GM23338 (cell line): ENCODE measurements around the gene GTSF1L. TPM values are rescaled to one million over a fixed set of nuclear protein-coding genes. Genes with fewer than 3 reads are reported as not detected.

Source experiments
- ATAC-seq: fragments of 200-7000 bp; cut with Tn5 transposase; 3 replicates; pipeline ENCODE4 v1.9.1; 2020
- DNase-seq: peaks from one replicate; pipeline ENCODE4 v3.0.0-alpha.2; 2015; ENCODE audit warnings: low spot score
- H2AFZ ChIP-seq: fragments of 200-600 bp; sonication (generic); 2 replicates; pipeline ENCODE4 v1.8.0; 2016; ENCODE audit warnings: antibody characterized with exemption, mild to moderate bottlenecking, moderate library complexity
- H3F3A ChIP-seq: fragments of 200-600 bp; sonication (generic); replicated peaks from 2 replicates; pipeline ENCODE4 v1.8.0; 2017; ENCODE audit warnings: antibody characterized with exemption, mixed run types, low read depth
- H3K27ac ChIP-seq: fragments of 200-600 bp; sonication (generic); 2 replicates; pipeline ENCODE4 v1.6.1; 2016; ENCODE audit warnings: low read depth
- H3K27me3 ChIP-seq: fragments of 200-600 bp; sonication (generic); 2 replicates; pipeline ENCODE4 v1.8.0; 2016; ENCODE audit warnings: mild to moderate bottlenecking, mixed run types, moderate library complexity; ENCODE audit not compliant: insufficient read depth
- H3K36me3 ChIP-seq: fragments of 200-600 bp; sonication (generic); 2 replicates; pipeline ENCODE4 v1.8.0; 2016; ENCODE audit warnings: mild to moderate bottlenecking; ENCODE audit not compliant: insufficient read depth
- H3K4me1 ChIP-seq: fragments of 200-600 bp; sonication (generic); 2 replicates; pipeline ENCODE4 v1.8.0; 2016; ENCODE audit warnings: mild to moderate bottlenecking, moderate library complexity; ENCODE audit not compliant: insufficient read depth
- H3K4me2 ChIP-seq: fragments of 200-600 bp; sonication (generic); 2 replicates; pipeline ENCODE4 v1.7.1; 2017; ENCODE audit warnings: mixed run types
- H3K4me3 ChIP-seq: fragments of 200-600 bp; sonication (generic); 2 replicates; pipeline ENCODE4 v1.6.1; 2016; ENCODE audit warnings: mixed run types
- H3K79me2 ChIP-seq: fragments of 200-600 bp; sonication (generic); replicated peaks from 2 replicates; pipeline ENCODE4 v1.8.0; 2017; ENCODE audit warnings: mild to moderate bottlenecking; ENCODE audit not compliant: insufficient read depth
- H3K9me2 ChIP-seq: fragments of 200-600 bp; sonication (generic); 2 replicates; pipeline ENCODE4 v1.8.0; 2017; ENCODE audit not compliant: insufficient read depth
- H4K20me1 ChIP-seq: fragments of 200-600 bp; sonication (generic); replicated peaks from 2 replicates; pipeline ENCODE4 v1.8.0; 2017; ENCODE audit warnings: mild to moderate bottlenecking; ENCODE audit not compliant: insufficient read depth
- H3K27ac Mint-ChIP-seq: 2 replicates; pipeline ENCODE4 v1.8.0; 2020; ENCODE audit warnings: inconsistent platforms, mild to moderate bottlenecking, moderate library complexity, mixed read lengths
- H3K27me3 Mint-ChIP-seq: 3 replicates; pipeline ENCODE4 v1.8.0; 2022; ENCODE audit warnings: low read depth, mild to moderate bottlenecking, moderate library complexity, mixed read lengths, inconsistent platforms; ENCODE audit not compliant: insufficient read depth, poor library complexity
- H3K36me3 Mint-ChIP-seq: 3 replicates; pipeline ENCODE4 v1.8.0; 2021; ENCODE audit warnings: low read depth, mild to moderate bottlenecking, inconsistent platforms, moderate library complexity, mixed read lengths
- H3K4me1 Mint-ChIP-seq: 3 replicates; pipeline ENCODE4 v1.8.0; 2020; ENCODE audit warnings: mild to moderate bottlenecking, inconsistent platforms, mixed read lengths
- H3K4me3 Mint-ChIP-seq: 3 replicates; pipeline ENCODE4 v1.8.0; 2021; ENCODE audit warnings: moderate library complexity, mild to moderate bottlenecking, inconsistent platforms, mixed read lengths
- H3K9me3 Mint-ChIP-seq: 3 replicates; pipeline ENCODE4 v1.8.0; 2020; ENCODE audit warnings: moderate library complexity, mild to moderate bottlenecking, inconsistent platforms, mixed read lengths
- CREB1 ChIP-seq: fragments of 250-450 bp; sonication (Bioruptor Pico); IDR thresholded peaks from 2 replicates; pipeline ENCODE4 v1.5.0; 2020; ENCODE audit warnings: low read depth, mild to moderate bottlenecking, moderate library complexity
- EZH2 ChIP-seq: fragments of 200-600 bp; sonication (generic); IDR thresholded peaks from one replicate; pipeline ENCODE4 v1.8.0; 2017; ENCODE audit warnings: antibody characterized with exemption, mild to moderate bottlenecking, low read depth; ENCODE audit not compliant: unreplicated experiment
- EZH2phosphoT487 ChIP-seq: fragments of 200-600 bp; sonication (generic); IDR thresholded peaks from one replicate; pipeline ENCODE4 v1.8.1; 2018; ENCODE audit warnings: antibody characterized with exemption; ENCODE audit not compliant: unreplicated experiment
- JUNB ChIP-seq: IDR thresholded peaks from one replicate; pipeline ENCODE4 v1.6.1; 2016; ENCODE audit warnings: antibody characterized with exemption; ENCODE audit not compliant: unreplicated experiment
- NANOG ChIP-seq: IDR thresholded peaks from 2 replicates; pipeline ENCODE4 v1.6.1; 2016; ENCODE audit warnings: antibody characterized with exemption, borderline replicate concordance
- POLR2AphosphoS5 ChIP-seq: IDR thresholded peaks from 2 replicates; pipeline ENCODE4 v1.6.1; 2016; ENCODE audit warnings: antibody characterized with exemption, low read depth
- STAT1 ChIP-seq: IDR thresholded peaks from one replicate; pipeline ENCODE4 v1.6.1; 2016; ENCODE audit warnings: antibody characterized with exemption; ENCODE audit not compliant: unreplicated experiment
- ZNF114 ChIP-seq: fragments of 250-450 bp; sonication (Bioruptor Pico); IDR thresholded peaks from 2 replicates; pipeline ENCODE4 v1.5.0; 2020; ENCODE audit warnings: mild to moderate bottlenecking, moderate library complexity
- ZNF331 ChIP-seq: fragments of 250-450 bp; sonication (Bioruptor Pico); IDR thresholded peaks from 2 replicates; pipeline ENCODE4 v1.5.0; 2020; ENCODE audit warnings: low read depth, mild to moderate bottlenecking, moderate library complexity
- polyA plus RNA-seq: library from polyadenylated mRNA; unstranded; fragments of >200 nt; fragmentation: Nextera tagmentation; extraction: Ambion mirVana; gene quantifications from 2 replicates; pipeline ENCODE4 v1.2.1, GENCODE V29; 2016
- total RNA-seq: library from RNA; depleted of rRNA; stranded (reverse); fragments of >200 nt; shearing (Covaris generic); gene quantifications from 2 replicates; pipeline ENCODE4 v1.2.3, GENCODE V29; 2014
- TF ChIP-seq, protein P1 (sequence below): IDR thresholded peaks from one replicate; pipeline ENCODE4 v1.6.1; 2018; ENCODE audit warnings: antibody characterized with exemption; ENCODE audit not compliant: unreplicated experiment
- TF ChIP-seq, protein P2 (sequence below): IDR thresholded peaks from 2 replicates; pipeline ENCODE4 v1.6.1; 2016; ENCODE audit warnings: antibody characterized with exemption
- TF ChIP-seq, protein P3 (sequence below): fragments of 250-450 bp; sonication (Bioruptor Pico); IDR thresholded peaks from 2 replicates; pipeline ENCODE4 v1.5.0; 2020; ENCODE audit warnings: mild to moderate bottlenecking, moderate library complexity
- TF ChIP-seq, protein P4 (sequence below), 2 experiments: fragments of 200-600 bp in 1 of 2; sonication (generic) in 1 of 2; conservative IDR thresholded peaks; 2 replicates each; pipeline versions ENCODE4 v1.5.1 to v1.6.1; 2016 to 2017; ENCODE audit warnings: antibody characterized with exemption in 2 of 2, low read depth in 2 of 2, mild to moderate bottlenecking in 2 of 2, moderate library complexity in 1 of 2

GTSF1L gene
- total and polyA plus RNA-seq, 2 experiments from 2014 or later, result not detected

DNA sequence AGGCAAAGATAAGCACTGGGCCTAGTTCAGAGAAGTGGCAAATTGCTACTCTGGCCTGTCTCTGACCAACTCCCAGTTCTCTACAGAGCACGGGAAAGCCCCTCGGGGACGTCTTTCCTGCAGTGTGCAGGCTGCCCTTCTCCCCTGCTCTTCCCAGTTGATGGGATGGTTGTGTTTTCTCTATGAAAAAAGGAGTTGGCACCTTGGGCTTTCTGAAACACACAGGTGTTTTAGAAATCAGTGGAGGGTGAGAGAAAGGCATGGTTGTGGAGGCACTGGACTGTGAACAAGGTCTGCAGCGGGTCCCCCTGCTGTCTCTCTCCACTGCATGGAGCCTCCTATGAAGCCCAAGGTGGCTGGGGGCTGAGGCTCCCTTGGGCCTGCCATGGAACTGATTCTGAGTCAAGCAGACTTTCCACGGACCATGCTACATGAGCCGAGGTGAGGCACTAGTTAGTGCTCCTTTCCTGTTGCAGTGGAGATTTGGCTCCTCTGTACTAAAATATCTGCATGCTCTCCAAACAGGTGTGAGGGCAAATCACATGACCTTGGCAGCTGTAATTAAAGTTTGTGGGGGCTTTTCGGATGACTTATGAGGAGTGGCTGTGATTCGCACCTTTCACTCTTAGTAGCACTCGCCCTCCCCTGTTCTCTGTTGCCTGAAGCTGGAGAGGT lies 16.3 kb downstream of the GTSF1L start:
- no peak overlapping the region for H3K4me3 Mint-ChIP-seq
- no peaks in the 10 kb centered on the region for H3K27me3 Mint-ChIP-seq
- H3K9me3 Mint-ChIP-seq, result no peaks in the 10 kb centered on the region
- DNase-seq (no peak), ATAC-seq (no peak)
- Histone ChIP-seq H3K27me3 (no peaks in the 10 kb centered on the region), H2AFZ (no peak overlapping the region), H3F3A (no peaks in the 10 kb centered on the region), H3K4me2 (no peak overlapping the region), H3K4me1 (no peaks in the 10 kb centered on the region), H3K27ac (no peak overlapping the region), H3K4me3 (no peak overlapping the region), H3K36me3 (peaks cover 40% of the 10 kb centered on the region), H3K79me2 (no peaks in the 10 kb centered on the region), H4K20me1 (no peaks in the 10 kb centered on the region; the same call in 1 of the 2 replicates), H3K9me2 (no peaks in the 10 kb centered on the region)
- H3K36me3 Mint-ChIP-seq, result peaks cover 79% of the 10 kb centered on the region
- TF ChIP-seq, protein P1, sequence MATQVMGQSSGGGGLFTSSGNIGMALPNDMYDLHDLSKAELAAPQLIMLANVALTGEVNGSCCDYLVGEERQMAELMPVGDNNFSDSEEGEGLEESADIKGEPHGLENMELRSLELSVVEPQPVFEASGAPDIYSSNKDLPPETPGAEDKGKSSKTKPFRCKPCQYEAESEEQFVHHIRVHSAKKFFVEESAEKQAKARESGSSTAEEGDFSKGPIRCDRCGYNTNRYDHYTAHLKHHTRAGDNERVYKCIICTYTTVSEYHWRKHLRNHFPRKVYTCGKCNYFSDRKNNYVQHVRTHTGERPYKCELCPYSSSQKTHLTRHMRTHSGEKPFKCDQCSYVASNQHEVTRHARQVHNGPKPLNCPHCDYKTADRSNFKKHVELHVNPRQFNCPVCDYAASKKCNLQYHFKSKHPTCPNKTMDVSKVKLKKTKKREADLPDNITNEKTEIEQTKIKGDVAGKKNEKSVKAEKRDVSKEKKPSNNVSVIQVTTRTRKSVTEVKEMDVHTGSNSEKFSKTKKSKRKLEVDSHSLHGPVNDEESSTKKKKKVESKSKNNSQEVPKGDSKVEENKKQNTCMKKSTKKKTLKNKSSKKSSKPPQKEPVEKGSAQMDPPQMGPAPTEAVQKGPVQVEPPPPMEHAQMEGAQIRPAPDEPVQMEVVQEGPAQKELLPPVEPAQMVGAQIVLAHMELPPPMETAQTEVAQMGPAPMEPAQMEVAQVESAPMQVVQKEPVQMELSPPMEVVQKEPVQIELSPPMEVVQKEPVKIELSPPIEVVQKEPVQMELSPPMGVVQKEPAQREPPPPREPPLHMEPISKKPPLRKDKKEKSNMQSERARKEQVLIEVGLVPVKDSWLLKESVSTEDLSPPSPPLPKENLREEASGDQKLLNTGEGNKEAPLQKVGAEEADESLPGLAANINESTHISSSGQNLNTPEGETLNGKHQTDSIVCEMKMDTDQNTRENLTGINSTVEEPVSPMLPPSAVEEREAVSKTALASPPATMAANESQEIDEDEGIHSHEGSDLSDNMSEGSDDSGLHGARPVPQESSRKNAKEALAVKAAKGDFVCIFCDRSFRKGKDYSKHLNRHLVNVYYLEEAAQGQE, result no peak
- TF ChIP-seq CREB1 (CRISPR knock-in tag) (no peak), STAT1 (no peak), ZNF331 (no peak), POLR2AphosphoS5 (no peak), JUNB (no peak), EZH2phosphoT487 (no peak), ZNF114 (CRISPR knock-in tag) (no peak), NANOG (no peak), EZH2 (no peak)
- TF ChIP-seq, protein P2, sequence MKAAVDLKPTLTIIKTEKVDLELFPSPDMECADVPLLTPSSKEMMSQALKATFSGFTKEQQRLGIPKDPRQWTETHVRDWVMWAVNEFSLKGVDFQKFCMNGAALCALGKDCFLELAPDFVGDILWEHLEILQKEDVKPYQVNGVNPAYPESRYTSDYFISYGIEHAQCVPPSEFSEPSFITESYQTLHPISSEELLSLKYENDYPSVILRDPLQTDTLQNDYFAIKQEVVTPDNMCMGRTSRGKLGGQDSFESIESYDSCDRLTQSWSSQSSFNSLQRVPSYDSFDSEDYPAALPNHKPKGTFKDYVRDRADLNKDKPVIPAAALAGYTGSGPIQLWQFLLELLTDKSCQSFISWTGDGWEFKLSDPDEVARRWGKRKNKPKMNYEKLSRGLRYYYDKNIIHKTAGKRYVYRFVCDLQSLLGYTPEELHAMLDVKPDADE, result no peak
- TF ChIP-seq, protein P3, sequence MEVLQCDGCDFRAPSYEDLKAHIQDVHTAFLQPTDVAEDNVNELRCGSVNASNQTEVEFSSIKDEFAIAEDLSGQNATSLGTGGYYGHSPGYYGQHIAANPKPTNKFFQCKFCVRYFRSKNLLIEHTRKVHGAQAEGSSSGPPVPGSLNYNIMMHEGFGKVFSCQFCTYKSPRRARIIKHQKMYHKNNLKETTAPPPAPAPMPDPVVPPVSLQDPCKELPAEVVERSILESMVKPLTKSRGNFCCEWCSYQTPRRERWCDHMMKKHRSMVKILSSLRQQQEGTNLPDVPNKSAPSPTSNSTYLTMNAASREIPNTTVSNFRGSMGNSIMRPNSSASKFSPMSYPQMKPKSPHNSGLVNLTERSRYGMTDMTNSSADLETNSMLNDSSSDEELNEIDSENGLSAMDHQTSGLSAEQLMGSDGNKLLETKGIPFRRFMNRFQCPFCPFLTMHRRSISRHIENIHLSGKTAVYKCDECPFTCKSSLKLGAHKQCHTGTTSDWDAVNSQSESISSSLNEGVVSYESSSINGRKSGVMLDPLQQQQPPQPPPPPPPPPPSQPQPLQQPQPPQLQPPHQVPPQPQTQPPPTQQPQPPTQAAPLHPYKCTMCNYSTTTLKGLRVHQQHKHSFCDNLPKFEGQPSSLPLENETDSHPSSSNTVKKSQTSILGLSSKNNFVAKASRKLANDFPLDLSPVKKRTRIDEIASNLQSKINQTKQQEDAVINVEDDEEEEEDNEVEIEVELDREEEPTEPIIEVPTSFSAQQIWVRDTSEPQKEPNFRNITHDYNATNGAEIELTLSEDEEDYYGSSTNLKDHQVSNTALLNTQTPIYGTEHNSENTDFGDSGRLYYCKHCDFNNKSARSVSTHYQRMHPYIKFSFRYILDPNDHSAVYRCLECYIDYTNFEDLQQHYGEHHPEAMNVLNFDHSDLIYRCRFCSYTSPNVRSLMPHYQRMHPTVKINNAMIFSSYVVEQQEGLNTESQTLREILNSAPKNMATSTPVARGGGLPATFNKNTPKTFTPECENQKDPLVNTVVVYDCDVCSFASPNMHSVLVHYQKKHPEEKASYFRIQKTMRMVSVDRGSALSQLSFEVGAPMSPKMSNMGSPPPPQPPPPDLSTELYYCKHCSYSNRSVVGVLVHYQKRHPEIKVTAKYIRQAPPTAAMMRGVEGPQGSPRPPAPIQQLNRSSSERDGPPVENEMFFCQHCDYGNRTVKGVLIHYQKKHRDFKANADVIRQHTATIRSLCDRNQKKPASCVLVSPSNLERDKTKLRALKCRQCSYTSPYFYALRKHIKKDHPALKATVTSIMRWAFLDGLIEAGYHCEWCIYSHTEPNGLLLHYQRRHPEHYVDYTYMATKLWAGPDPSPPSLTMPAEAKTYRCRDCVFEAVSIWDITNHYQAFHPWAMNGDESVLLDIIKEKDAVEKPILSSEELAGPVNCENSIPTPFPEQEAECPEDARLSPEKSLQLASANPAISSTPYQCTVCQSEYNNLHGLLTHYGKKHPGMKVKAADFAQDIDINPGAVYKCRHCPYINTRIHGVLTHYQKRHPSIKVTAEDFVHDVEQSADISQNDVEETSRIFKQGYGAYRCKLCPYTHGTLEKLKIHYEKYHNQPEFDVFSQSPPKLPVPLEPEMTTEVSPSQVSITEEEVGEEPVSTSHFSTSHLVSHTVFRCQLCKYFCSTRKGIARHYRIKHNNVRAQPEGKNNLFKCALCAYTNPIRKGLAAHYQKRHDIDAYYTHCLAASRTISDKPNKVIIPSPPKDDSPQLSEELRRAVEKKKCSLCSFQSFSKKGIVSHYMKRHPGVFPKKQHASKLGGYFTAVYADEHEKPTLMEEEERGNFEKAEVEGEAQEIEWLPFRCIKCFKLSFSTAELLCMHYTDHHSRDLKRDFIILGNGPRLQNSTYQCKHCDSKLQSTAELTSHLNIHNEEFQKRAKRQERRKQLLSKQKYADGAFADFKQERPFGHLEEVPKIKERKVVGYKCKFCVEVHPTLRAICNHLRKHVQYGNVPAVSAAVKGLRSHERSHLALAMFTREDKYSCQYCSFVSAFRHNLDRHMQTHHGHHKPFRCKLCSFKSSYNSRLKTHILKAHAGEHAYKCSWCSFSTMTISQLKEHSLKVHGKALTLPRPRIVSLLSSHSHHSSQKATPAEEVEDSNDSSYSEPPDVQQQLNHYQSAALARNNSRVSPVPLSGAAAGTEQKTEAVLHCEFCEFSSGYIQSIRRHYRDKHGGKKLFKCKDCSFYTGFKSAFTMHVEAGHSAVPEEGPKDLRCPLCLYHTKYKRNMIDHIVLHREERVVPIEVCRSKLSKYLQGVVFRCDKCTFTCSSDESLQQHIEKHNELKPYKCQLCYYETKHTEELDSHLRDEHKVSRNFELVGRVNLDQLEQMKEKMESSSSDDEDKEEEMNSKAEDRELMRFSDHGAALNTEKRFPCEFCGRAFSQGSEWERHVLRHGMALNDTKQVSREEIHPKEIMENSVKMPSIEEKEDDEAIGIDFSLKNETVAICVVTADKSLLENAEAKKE (CRISPR knock-in tag), result no peak
- TF ChIP-seq, protein P4, sequence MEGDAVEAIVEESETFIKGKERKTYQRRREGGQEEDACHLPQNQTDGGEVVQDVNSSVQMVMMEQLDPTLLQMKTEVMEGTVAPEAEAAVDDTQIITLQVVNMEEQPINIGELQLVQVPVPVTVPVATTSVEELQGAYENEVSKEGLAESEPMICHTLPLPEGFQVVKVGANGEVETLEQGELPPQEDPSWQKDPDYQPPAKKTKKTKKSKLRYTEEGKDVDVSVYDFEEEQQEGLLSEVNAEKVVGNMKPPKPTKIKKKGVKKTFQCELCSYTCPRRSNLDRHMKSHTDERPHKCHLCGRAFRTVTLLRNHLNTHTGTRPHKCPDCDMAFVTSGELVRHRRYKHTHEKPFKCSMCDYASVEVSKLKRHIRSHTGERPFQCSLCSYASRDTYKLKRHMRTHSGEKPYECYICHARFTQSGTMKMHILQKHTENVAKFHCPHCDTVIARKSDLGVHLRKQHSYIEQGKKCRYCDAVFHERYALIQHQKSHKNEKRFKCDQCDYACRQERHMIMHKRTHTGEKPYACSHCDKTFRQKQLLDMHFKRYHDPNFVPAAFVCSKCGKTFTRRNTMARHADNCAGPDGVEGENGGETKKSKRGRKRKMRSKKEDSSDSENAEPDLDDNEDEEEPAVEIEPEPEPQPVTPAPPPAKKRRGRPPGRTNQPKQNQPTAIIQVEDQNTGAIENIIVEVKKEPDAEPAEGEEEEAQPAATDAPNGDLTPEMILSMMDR (conservative IDR thresholded peaks at IDR 0.05; ENCODE audit: low read depth in 2 of 2), result no peak
- no peaks in the 10 kb centered on the region for H3K4me1 Mint-ChIP-seq
- H3K27ac Mint-ChIP-seq, result no peak overlapping the region
